ENCODE data around the gene BNIP5.
"Not testable (repeated sequence)": the region's sequence is repeated elsewhere in the genome, so short reads cannot be mapped to it uniquely, and the experiment has no call there.

BNIP5 gene

GRCh38 chr6:36343109-36343680 is 6.5 kb upstream of the BNIP5 start:
- no peak for DNase-seq (ENCODE audit: low read depth)

- DNase-seq (ENCODE audit: low read depth) = no peak
Measured at GRCh38 chr6:36340618-36341454, 4.1 kb upstream of the BNIP5 start.

GRCh38 chr6:36340306-36340617 is 3.6 kb upstream of the BNIP5 start:
- DNase-seq (ENCODE audit: low read depth) = no peak

GRCh38 chr6:36339146-36339545 is 2.5 kb upstream of the BNIP5 start:
- DNase-seq (ENCODE audit: low read depth) = no peak

GRCh38 chr6:36338223-36338622 is 1.5 kb upstream of the BNIP5 start:
- DNase-seq (ENCODE audit: low read depth) = not testable (repeated sequence)

GRCh38 chr6:36337814-36338213 is 1.1 kb upstream of the BNIP5 start:
- no peak for DNase-seq (ENCODE audit: low read depth)

GRCh38 chr6:36336208-36336710 is 429 bp downstream of the BNIP5 start:
- no peak for DNase-seq (ENCODE audit: low read depth)

- no peak for DNase-seq (ENCODE audit: low read depth)
Measured at GRCh38 chr6:36335465-36336207, 1.1 kb downstream of the BNIP5 start.

GRCh38 chr6:36334832-36335459 is 1.7 kb downstream of the BNIP5 start:
- no peak for DNase-seq (ENCODE audit: low read depth)

GRCh38 chr6:36333931-36334725 is 2.6 kb downstream of the BNIP5 start:
- DNase-seq (ENCODE audit: low read depth) = no peak

GRCh38 chr6:36333171-36333895 is 3.4 kb downstream of the BNIP5 start:
- no peak for DNase-seq (ENCODE audit: low read depth)

- DNase-seq (ENCODE audit: low read depth) = no peak
Measured at GRCh38 chr6:36331381-36331780, 5.3 kb downstream of the BNIP5 start.

GRCh38 chr6:36330366-36330765 is 6.3 kb downstream of the BNIP5 start:
- DNase-seq (ENCODE audit: low read depth) = no peak

GRCh38 chr6:36329798-36330291 is 6.8 kb downstream of the BNIP5 start:
- no peak for DNase-seq (ENCODE audit: low read depth)

- no peak for DNase-seq (ENCODE audit: low read depth)
Measured at GRCh38 chr6:36328600-36328999, 8.1 kb downstream of the BNIP5 start.

GRCh38 chr6:36327919-36328236 is 8.8 kb downstream of the BNIP5 start:
- DNase-seq (ENCODE audit: low read depth) = no peak

GRCh38 chr6:36327226-36327918 is 9.3 kb downstream of the BNIP5 start:
- no peak for DNase-seq (ENCODE audit: low read depth)

- DNase-seq (ENCODE audit: low read depth) = no peak
Measured at GRCh38 chr6:36326356-36326995, 10.2 kb downstream of the BNIP5 start.

GRCh38 chr6:36324715-36325114 is 12.0 kb downstream of the BNIP5 start:
- no peak for DNase-seq (ENCODE audit: low read depth)

GRCh38 chr6:36324191-36324590 is 12.5 kb downstream of the BNIP5 start:
- no peak for DNase-seq (ENCODE audit: low read depth)
